Right lobe of liver (tissue), 6 donors: ENCODE measurements around the gene CTNND2. TPM values are rescaled to one million over a fixed set of nuclear protein-coding genes. Genes with fewer than 3 reads are reported as not detected.

Experiments used
- ATAC-seq, 4 donors: fragments of 200-7000 bp; cut with Tn5 transposase; one replicate each; pipeline ENCODE4 v1.9.1; 2020; ENCODE audit warnings: mild to moderate bottlenecking in 4 of 4, moderate library complexity in 4 of 4
- DNase-seq, 3 donors: peaks; one replicate each; pipeline ENCODE4 v3.0.0-alpha.2; 2020
- H3K27ac ChIP-seq, 3 donors: fragments of 200-600 bp; one replicate each; pipeline ENCODE4 v1.8.0; 2022
- H3K27me3 ChIP-seq, 2 donors: fragments of 200-600 bp; one replicate each; pipeline ENCODE4 v1.8.0; 2022
- H3K36me3 ChIP-seq, 4 donors: fragments of 200-600 bp; sonication (generic) in 1 of 4; one replicate each; pipeline versions ENCODE4 v1.5.1 to v1.8.0; 2017 to 2022; ENCODE audit warnings: control low read depth in 1 of 4
- H3K4me1 ChIP-seq, 4 donors: fragments of 200-600 bp; sonication (generic) in 1 of 4; one replicate each; pipeline versions ENCODE4 v1.5.1 to v1.8.0; 2017 to 2022; ENCODE audit warnings: control low read depth in 1 of 4
- H3K4me3 ChIP-seq, 3 donors: fragments of 200-600 bp; one replicate each; pipeline ENCODE4 v1.8.0; 2022
- H3K9me3 ChIP-seq, 4 donors: fragments of 200-600 bp; sonication (generic) in 1 of 4; one replicate each; pipeline versions ENCODE4 v1.5.1 to v1.8.0; 2017 to 2022; ENCODE audit warnings: control low read depth in 1 of 4
- POLR2A ChIP-seq: fragments of 450-650 bp; IDR thresholded peaks from one replicate; pipeline ENCODE4 v1.6.1; 2017; ENCODE audit warnings: antibody characterized with exemption, mild to moderate bottlenecking
- WGBS: methylation state at CpG from one replicate; pipeline ENCODE4 v1.1.6; 2018; ENCODE audit warnings: low coverage, low lambda C conversion rate; ENCODE audit not compliant: insufficient coverage; ENCODE audit errors: missing lambda C conversion rate; 5-methylcytosine and 5-hydroxymethylcytosine counted together
- intact Hi-C, 2 donors: fragments of 100-400 bp; cut with DNase I; formaldehyde crosslinking; loops; one replicate each; pipeline versions ENCODE4 v1.11.2 to v1.14.1; 2022
- total RNA-seq, 6 experiments: library from RNA; depleted of rRNA in 2 of 6; stranded (reverse); fragments of >200 nt in 2 of 6; fragmentation: NEBNext Ultra II Directional in 3 of 6; extraction: Animal tissue kit (Norgen Biotek cat#: 25700) in 3 of 6; gene quantifications; one replicate each; pipeline versions ENCODE4 v1.1.0 to v1.2.4, GENCODE V29; 2016 to 2023
- TF ChIP-seq, protein P1 (sequence below), 4 donors: fragments of 200-600 bp in 3 of 4; fragments of 450-650 bp in 1 of 4; IDR thresholded peaks; one replicate each; pipeline versions ENCODE4 v1.5.1 to v1.8.0; 2016 to 2022; ENCODE audit warnings: antibody characterized with exemption in 4 of 4, mild to moderate bottlenecking in 2 of 4
- donor health status: DM: no; HTN: yes; CAD: no.
- donor health status: DM: no; HTN: no; CAD: no.
- donor health status: DM: no; HTN: no; CAD: no.
- donor health status: DM: no; HTN: yes; CAD: no.
- donor health status: DM: no; HTN: yes; CAD: no.

Gene CTNND2
- total RNA-seq, 6 experiments from 2014 or later, result 0.06 to 1.5 (median 1.1) TPM

DNA sequence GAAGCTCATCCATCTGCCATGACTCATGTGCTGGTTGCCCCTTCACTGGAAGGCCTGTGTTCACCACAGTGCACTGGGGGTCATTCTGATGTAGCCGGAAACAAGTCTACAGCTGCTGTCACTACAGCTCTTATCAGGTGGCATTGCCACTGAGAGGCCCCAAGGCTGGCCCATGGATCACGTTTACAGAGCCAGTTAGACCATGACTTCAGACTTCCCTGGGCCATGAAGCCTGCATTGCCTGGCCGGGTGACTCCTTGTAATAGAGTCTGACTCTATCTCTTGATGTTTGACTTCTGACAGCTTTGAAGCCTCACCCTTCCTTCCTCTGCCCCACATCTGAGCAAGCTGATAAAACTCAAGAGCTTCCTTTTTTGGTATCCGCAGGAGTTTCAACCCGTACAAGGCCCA, 669.7 kb downstream of the CTNND2 start:
- H3K27ac ChIP-seq, result no peak overlapping the region
- no peak for TF ChIP-seq POLR2A
- TF ChIP-seq, protein P1, sequence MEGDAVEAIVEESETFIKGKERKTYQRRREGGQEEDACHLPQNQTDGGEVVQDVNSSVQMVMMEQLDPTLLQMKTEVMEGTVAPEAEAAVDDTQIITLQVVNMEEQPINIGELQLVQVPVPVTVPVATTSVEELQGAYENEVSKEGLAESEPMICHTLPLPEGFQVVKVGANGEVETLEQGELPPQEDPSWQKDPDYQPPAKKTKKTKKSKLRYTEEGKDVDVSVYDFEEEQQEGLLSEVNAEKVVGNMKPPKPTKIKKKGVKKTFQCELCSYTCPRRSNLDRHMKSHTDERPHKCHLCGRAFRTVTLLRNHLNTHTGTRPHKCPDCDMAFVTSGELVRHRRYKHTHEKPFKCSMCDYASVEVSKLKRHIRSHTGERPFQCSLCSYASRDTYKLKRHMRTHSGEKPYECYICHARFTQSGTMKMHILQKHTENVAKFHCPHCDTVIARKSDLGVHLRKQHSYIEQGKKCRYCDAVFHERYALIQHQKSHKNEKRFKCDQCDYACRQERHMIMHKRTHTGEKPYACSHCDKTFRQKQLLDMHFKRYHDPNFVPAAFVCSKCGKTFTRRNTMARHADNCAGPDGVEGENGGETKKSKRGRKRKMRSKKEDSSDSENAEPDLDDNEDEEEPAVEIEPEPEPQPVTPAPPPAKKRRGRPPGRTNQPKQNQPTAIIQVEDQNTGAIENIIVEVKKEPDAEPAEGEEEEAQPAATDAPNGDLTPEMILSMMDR (IDR thresholded peaks at IDR 0.05), result no peak
- peak in 3 of 4 donors; percentile 36 to 52 (median 50) for ATAC-seq

DNA sequence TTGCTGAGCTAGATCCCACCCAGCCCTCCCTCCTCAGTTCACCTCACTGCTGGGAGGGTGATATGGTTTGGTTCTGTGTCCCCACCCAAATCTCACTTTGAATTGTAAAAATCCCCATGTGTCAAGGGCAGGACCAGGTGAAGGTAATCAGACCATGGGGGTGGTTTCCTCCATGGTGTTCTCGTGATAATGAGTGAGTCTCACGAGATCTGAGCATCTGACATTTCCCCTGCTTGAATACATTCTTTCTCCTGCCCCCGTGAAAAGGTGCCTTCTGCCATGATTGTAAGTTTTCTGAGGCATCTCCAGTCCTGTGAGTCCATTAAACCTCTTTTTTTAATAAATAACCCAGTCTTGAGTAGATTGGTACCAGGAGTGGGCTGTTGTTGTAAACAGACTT, 673.4 kb downstream of the CTNND2 start:
- H3K4me1 ChIP-seq, result no peaks in the 10 kb centered on the region
- TF ChIP-seq, protein P1 (IDR thresholded peaks at IDR 0.05), result no peak
- TF ChIP-seq POLR2A, result no peak
- no peaks in the 10 kb centered on the region for H3K36me3 ChIP-seq
- H3K4me3 ChIP-seq, result no peak overlapping the region
- no peak for DNase-seq
- H3K27me3 ChIP-seq, result no peaks in the 10 kb centered on the region
- no peaks in the 10 kb centered on the region for H3K9me3 ChIP-seq
- 79% methylated on average over 2 of the region's 3 CpGs for WGBS
- no peak for ATAC-seq
- intact Hi-C loops, result no loop called here
- no peak overlapping the region for H3K27ac ChIP-seq

More for the DNA sequence above, 669.7 kb downstream of the CTNND2 start:
- no peaks in the 10 kb centered on the region for H3K4me1 ChIP-seq
- no peak overlapping the region for H3K4me3 ChIP-seq
- DNase-seq, result no peak
- intact Hi-C loops, result no loop called here
- WGBS, result 46% methylated on average over 3 of the region's 5 CpGs
- no peaks in the 10 kb centered on the region for H3K36me3 ChIP-seq
- no peaks in the 10 kb centered on the region for H3K27me3 ChIP-seq
- H3K9me3 ChIP-seq, result no peaks in the 10 kb centered on the region

DNA sequence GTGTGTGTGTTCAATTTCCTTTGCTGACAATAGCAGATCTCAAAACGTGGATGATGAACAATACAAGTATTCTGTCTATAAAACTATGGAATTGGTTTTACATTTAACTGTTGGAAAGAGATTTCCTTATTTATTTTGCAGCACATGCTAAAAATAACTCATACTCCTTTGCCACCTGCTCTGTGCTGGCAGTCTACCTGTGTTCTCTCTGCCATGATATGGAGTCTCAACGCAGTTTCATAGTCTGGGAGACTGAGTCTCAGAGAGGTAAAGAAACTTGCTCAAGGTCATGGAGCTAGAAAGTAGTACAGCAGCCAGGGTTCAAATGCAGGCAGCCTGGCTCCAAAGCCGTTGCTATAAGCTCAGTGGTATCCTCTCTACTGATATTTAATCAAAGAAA, 677.2 kb downstream of the CTNND2 start:
- Histone ChIP-seq H3K4me1 (no peaks in the 10 kb centered on the region), H3K9me3 (no peaks in the 10 kb centered on the region), H3K27me3 (no peaks in the 10 kb centered on the region), H3K36me3 (no peaks in the 10 kb centered on the region), H3K27ac (no peak overlapping the region), H3K4me3 (no peak overlapping the region)
- TF ChIP-seq POLR2A, result no peak
- TF ChIP-seq, protein P1 (IDR thresholded peaks at IDR 0.05), result no peak
- ATAC-seq (no peak), DNase-seq (no peak)
- 55% methylated on average over 3 of the region's 3 CpGs for WGBS
- intact Hi-C loops, result no loop called here

DNA sequence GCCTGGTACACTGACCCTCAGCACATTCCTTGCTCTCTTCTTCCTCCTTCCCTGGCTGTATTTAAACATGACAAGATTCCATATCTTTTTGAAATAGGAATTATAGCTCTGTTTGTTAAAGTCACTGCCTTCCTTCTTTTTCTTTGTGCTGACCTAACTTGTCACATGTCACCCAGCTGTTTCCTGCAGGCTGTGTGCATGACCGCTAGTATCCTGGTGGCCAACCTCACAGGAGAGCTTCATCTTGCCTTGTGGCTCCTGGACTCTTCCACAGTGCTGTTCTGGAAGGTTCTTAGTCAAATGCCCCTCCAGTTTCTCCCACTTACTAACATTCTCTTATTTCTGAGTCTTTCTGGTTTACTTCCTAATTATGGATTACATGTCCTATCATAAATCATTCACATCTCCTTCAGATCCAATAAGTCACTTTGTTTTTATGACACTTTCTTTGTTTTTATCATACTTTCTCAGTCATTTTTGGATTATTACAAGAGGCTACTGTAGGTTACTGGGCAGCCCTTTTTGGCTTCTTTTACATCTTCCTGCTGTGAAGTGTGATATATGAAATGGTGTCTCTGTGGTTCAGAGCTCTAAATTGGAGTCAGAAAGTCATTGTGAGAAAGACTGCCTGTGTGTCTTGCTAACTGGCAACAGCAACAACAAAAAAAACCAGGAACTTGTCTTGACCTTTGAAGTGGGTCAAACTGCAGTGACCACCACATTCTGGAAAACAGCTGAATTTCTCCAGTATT, 679.6 kb downstream of the CTNND2 start:
- WGBS, result 100% methylated on average over 1 of the region's 1 CpG
- DNase-seq (no peak), ATAC-seq (peak in 3 of 4 donors; percentile 30 to 43 (median 32))
- H3K4me3 ChIP-seq, result no peak overlapping the region
- no peaks in the 10 kb centered on the region for H3K9me3 ChIP-seq
- TF ChIP-seq POLR2A, result no peak
- TF ChIP-seq, protein P1 (IDR thresholded peaks at IDR 0.05), result no peak
- no peaks in the 10 kb centered on the region for H3K36me3 ChIP-seq
- no peaks in the 10 kb centered on the region for H3K4me1 ChIP-seq
- no peaks in the 10 kb centered on the region for H3K27me3 ChIP-seq
- H3K27ac ChIP-seq, result no peak overlapping the region
- intact Hi-C loops, result no loop called here
